Hepatocyte (in vitro differentiated cells): ENCODE data around the gene TBC1D7.

ENCODE experiments used
- CTCF ChIP-seq: fragments of 200-600 bp; sonication (generic); IDR thresholded peaks from 2 replicates; pipeline ENCODE4 v1.5.1; 2016; ENCODE audit warnings: antibody characterized with exemption, mild to moderate bottlenecking; ENCODE audit not compliant: poor library complexity
- EZH2 ChIP-seq: fragments of 200-600 bp; sonication (generic); IDR thresholded peaks from 2 replicates; pipeline ENCODE4 v1.6.1; 2016; ENCODE audit warnings: antibody characterized with exemption, mild to moderate bottlenecking, borderline replicate concordance
- EZH2phosphoT487 ChIP-seq: fragments of 200-600 bp; sonication (generic); IDR thresholded peaks from one replicate; pipeline ENCODE4 v1.6.1; 2018; ENCODE audit warnings: antibody characterized with exemption, mild to moderate bottlenecking, low read depth, moderate library complexity; ENCODE audit not compliant: unreplicated experiment, severe bottlenecking

GRCh38 chr6:13364842-13365241 is 36.5 kb upstream of the TBC1D7 start:
- TF ChIP-seq EZH2 = no peak
- no peak for TF ChIP-seq CTCF
- no peak for TF ChIP-seq EZH2phosphoT487
